Renal cortex interstitium (tissue), 11 donors: Measurements from ENCODE around the gene TRPM8. TPM values are rescaled to one million over a fixed set of nuclear protein-coding genes. Genes with fewer than 3 reads are reported as not detected.
"Not testable (repeated sequence)": the region's sequence is repeated elsewhere in the genome, so short reads cannot be mapped to it uniquely, and the experiment has no call there.

Source experiments
- DNase-seq, 11 donors: peaks; one replicate each; pipeline ENCODE4 v3.0.0-alpha.2; 2013; ENCODE audit warnings: low read depth in 9 of 11, low spot score in 4 of 11; ENCODE audit errors: extremely low read depth in 1 of 11
- polyA plus RNA-seq, 3 donors: library from polyadenylated mRNA; unstranded; fragments of 120-200 nt; gene quantifications; one replicate each; pipeline ENCODE4 v1.2.1, GENCODE V29; 2013; ENCODE audit not compliant: insufficient read length in 3 of 3

Gene TRPM8
- polyA plus RNA-seq, 3 donors, result 0.56 TPM; not detected in 2

GRCh38 chr2:233929352-233930022 lies 12.3 kb downstream of the TRPM8 start:
- DNase-seq, result no peak

GRCh38 chr2:233934524-233934923 lies 17.4 kb downstream of the TRPM8 start:
- DNase-seq, result no peak

GRCh38 chr2:233935426-233935825 lies 18.3 kb downstream of the TRPM8 start:
- DNase-seq, result no peak

- DNase-seq, result no peak
These were observed 18.9 kb downstream of the TRPM8 start for GRCh38 chr2:233936089-233936488.

- peak in 2 of 11 donors; percentile 18 to 29 for DNase-seq
These were observed 21.6 kb downstream of the TRPM8 start for GRCh38 chr2:233938676-233939370.

- no peak for DNase-seq
These were observed 23.5 kb downstream of the TRPM8 start for GRCh38 chr2:233940376-233941276.

- no peak for DNase-seq
These were observed 25.6 kb downstream of the TRPM8 start for GRCh38 chr2:233942731-233943130.

- DNase-seq, result no peak
These were observed 27.1 kb downstream of the TRPM8 start for GRCh38 chr2:233944269-233944668.

GRCh38 chr2:233944722-233945121 lies 27.5 kb downstream of the TRPM8 start:
- DNase-seq, result no peak

- no peak for DNase-seq
These were observed 28.0 kb downstream of the TRPM8 start for GRCh38 chr2:233945146-233945545.

GRCh38 chr2:233950078-233950825 lies 33.1 kb downstream of the TRPM8 start:
- no peak for DNase-seq

- DNase-seq, result no peak
These were observed 35.2 kb downstream of the TRPM8 start for GRCh38 chr2:233952335-233952734.

GRCh38 chr2:233953087-233953801 lies 36.1 kb downstream of the TRPM8 start:
- no peak for DNase-seq

GRCh38 chr2:233960203-233960602 lies 43.0 kb downstream of the TRPM8 start:
- no peak for DNase-seq

- DNase-seq, result no peak
These were observed 44.7 kb downstream of the TRPM8 start for GRCh38 chr2:233961905-233962304.

GRCh38 chr2:233964581-233964980 lies 47.4 kb downstream of the TRPM8 start:
- DNase-seq, result no peak

- no peak for DNase-seq
These were observed 47.9 kb downstream of the TRPM8 start for GRCh38 chr2:233965032-233965603.

- not testable (repeated sequence) for DNase-seq
These were observed 48.5 kb downstream of the TRPM8 start for GRCh38 chr2:233965646-233966045.
